GM19035 (cell line): Measurements from ENCODE around the gene ARHGAP31.
"Not testable (repeated sequence)": the region's sequence is repeated elsewhere in the genome, so short reads cannot be mapped to it uniquely, and the experiment has no call there.

Source experiments
- ATAC-seq: cut with Tn5 transposase; IDR thresholded peaks from one replicate; pipeline ENCODE4 v1.9.1; 2021; ENCODE audit not compliant: unreplicated experiment

Gene ARHGAP31

GRCh38 chr3:119315600-119316312, 21.6 kb downstream of the ARHGAP31 start:
- ATAC-seq: no peak

- ATAC-seq: no peak
Measured at GRCh38 chr3:119316313-119316670, 22.1 kb downstream of the ARHGAP31 start.

GRCh38 chr3:119318876-119319275, 24.7 kb downstream of the ARHGAP31 start:
- ATAC-seq: no peak

GRCh38 chr3:119319311-119319710, 25.1 kb downstream of the ARHGAP31 start:
- ATAC-seq: no peak

- ATAC-seq: not testable (repeated sequence)
Measured at GRCh38 chr3:119320785-119321184, 26.6 kb downstream of the ARHGAP31 start.

GRCh38 chr3:119322021-119322834, 28.0 kb downstream of the ARHGAP31 start:
- peak; percentile 35 for ATAC-seq

GRCh38 chr3:119322835-119323722, 28.9 kb downstream of the ARHGAP31 start:
- ATAC-seq: peak; percentile 88

- ATAC-seq: no peak
Measured at GRCh38 chr3:119323723-119324085, 29.5 kb downstream of the ARHGAP31 start.

- ATAC-seq: no peak
Measured at GRCh38 chr3:119324899-119325298, 30.7 kb downstream of the ARHGAP31 start.

GRCh38 chr3:119326976-119327375, 32.8 kb downstream of the ARHGAP31 start:
- no peak for ATAC-seq

- ATAC-seq: no peak
Measured at GRCh38 chr3:119329551-119329950, 35.4 kb downstream of the ARHGAP31 start.

GRCh38 chr3:119330181-119330580, 36.0 kb downstream of the ARHGAP31 start:
- no peak for ATAC-seq

GRCh38 chr3:119330858-119331257, 36.7 kb downstream of the ARHGAP31 start:
- no peak for ATAC-seq

GRCh38 chr3:119331661-119332060, 37.5 kb downstream of the ARHGAP31 start:
- no peak for ATAC-seq

GRCh38 chr3:119333773-119334509, 39.8 kb downstream of the ARHGAP31 start:
- no peak for ATAC-seq

GRCh38 chr3:119336823-119337222, 42.6 kb downstream of the ARHGAP31 start:
- no peak for ATAC-seq

- ATAC-seq: not testable (repeated sequence)
Measured at GRCh38 chr3:119337407-119337806, 43.2 kb downstream of the ARHGAP31 start.

GRCh38 chr3:119338754-119339153, 44.6 kb downstream of the ARHGAP31 start:
- no peak for ATAC-seq

- no peak for ATAC-seq
Measured at GRCh38 chr3:119340014-119340413, 45.8 kb downstream of the ARHGAP31 start.

- ATAC-seq: no peak
Measured at GRCh38 chr3:119340446-119340845, 46.3 kb downstream of the ARHGAP31 start.

- ATAC-seq: no peak
Measured at GRCh38 chr3:119342176-119342575, 48.0 kb downstream of the ARHGAP31 start.
